RCC 7860 (cell line): ENCODE data around the gene VMP1.
"Not testable (repeated sequence)": the region's sequence is repeated elsewhere in the genome, so short reads cannot be mapped to it uniquely, and the experiment has no call there.

Source experiments
- DNase-seq: peaks from one replicate; pipeline ENCODE4 v3.0.0-alpha.2; 2015; ENCODE audit warnings: low spot score
- FAIRE-seq: peaks from 2 replicates; lab custom pipeline; 2012; peaks lifted over from hg19 to GRCh38; lab: Jason Lieb, UNC

The VMP1 gene

DNA sequence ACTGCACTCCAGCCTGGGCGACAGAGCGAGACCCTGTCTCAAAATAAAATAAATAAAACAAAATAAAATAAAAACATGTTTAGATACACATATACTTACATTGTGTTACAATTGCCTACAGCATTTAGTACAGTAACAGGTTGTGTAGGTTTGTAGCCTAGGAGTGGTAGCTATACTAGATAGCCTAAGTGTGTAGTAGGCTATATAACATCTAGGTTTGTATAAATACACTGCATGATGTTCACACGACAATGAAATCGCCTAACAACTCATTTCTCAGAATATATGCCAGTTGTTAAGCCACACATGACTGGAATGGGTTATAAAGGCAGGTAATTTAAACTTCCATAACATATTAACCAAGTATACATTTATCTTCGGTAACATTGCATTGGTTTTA, 94.7 kb downstream of the VMP1 start:
- FAIRE-seq (no peak), DNase-seq (no peak)

DNA sequence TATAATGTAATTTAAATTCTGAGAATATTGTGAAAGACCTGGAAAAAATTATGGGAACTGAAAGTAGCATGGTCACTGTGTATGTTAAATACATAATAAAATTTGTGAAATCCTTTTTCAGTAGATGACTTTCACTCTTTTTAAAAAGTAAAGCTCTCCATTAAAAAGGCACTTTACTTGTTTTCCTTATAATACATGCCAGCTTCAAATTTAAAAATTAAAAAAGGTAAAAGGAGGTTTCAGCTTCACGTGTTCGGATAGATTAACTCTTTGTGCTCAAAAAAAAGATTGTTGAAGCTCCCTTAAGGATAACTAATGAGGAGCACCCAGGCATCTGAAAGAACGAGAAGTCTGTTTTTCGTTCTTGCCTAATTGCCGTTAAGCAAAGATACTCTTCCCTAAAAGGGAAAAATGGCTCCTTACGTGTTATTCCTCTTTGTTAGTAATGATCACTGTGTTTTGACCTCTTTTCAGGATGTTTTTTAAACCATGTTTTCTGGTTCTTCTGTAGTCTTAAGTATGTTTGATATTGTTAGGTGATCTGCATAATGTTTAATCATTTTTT, 97.5 kb downstream of the VMP1 start:
- FAIRE-seq (no peak), DNase-seq (peak; percentile 38)

DNA sequence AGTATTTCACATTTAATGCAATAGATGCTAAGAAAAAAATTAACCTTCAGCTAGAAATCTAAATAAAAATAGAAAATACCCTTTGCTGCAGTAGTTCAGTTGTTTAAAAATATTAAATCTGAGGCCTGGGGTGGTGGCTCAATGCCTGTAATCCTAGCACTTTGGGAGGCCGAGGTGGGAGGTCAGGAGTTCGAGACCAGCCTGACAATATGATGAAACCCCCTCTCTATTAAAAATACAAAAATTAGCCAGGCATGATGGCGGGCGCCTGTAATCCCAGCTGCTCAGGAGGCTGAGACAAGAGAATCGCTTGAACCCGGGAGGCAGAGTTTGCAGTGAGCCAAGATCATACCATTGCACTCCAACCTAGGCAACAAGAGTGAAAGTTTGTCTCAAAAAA, 98.9 kb downstream of the VMP1 start:
- DNase-seq, FAIRE-seq: not testable (repeated sequence)

DNA sequence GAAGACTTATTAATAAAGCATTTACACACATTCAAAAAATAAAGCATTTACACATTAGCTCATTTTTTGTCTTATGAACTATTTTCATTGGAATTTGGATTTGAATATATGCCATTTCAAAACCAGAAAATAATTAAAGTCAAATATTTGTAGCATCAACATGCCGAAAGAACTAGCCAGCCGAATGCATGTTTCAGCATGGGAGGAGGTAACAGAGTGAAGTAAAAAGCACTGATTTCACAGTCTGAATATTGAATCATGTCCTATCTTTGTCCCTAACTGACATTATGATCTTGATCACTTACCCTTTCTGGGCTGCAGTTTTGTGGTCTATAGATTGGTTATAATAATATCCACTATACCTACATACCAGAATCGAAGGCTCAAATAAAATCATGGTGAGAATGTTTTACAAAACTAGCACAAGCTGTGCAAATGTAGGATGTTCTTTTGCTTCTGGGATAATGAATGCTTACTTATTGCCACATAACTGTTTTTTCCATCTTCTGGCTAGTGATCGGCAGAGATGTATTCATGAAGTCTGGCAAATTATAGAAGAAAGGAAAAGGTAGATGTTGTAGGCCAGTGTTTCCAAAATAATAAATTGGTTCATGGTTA, 100.5 kb downstream of the VMP1 start:
- no peak for FAIRE-seq
- no peak for DNase-seq

DNA sequence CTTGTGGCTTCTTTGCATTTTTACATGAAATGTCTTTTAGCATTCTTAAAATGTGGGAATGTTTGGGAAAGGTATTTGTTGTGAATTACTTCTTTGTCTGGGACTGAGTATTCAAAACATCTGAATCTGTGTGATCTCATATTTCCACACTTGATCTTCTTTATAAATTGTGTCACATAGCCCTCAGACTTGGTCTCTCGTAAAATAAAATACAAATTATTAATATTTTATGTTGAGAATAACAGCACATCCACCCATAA, 103.4 kb downstream of the VMP1 start:
- no peak for FAIRE-seq
- no peak for DNase-seq

DNA sequence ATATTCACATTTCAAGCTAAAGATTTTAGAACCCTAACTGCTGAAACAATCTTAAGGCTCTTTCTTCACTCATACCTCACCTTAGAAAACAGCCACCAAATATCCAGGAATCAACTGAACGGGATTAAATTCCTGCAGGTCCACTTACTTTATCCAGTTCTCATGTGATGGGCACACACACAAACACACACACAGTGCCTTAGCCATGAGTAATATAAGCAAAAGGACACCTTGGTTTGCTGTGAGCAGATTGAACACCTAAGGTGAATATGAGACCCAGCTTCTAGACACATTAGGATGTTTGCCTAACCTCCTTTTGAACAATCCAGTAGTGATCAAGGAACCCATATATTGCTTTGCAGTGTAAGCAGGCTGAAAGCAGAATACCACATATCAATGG, 103.8 kb downstream of the VMP1 start:
- DNase-seq (no peak), FAIRE-seq (no peak)

DNA sequence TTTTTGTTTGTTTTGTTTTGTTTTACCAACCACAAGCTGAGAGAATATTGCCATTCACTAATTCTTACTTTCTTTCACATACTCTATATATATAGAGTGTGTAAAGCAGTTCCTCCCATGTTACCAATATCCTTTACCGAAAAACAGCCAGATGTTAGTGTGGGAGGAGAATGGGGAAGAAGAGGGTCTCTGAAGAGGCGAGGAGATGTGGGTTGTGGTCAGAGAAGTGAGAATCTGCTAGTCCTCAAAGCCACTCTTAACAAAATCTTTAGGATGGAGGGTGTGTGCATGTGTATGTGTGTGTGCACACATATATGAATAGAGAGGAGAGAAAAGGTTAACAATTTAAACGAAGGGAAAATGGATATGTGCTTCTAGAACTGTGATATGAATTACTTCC, 104.7 kb downstream of the VMP1 start:
- DNase-seq (no peak), FAIRE-seq (no peak)

DNA sequence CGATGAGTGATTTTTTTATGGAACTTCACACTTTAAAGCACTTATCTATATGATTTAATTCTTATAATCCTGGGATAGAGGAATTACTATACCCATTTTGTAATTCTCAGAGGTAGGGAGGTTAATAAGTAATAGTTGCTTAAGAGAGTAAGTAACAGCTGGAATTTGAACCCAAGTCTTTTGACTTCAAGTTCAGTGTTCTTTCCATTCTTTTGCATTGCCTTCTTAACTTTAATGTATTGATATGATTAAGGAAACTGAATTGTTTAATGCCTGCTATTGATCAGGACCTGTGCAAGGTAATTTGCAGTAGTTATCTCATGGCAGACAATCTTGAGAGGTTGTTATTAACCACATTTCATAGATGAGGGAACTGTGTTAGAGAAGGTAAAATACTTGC, 106.8 kb downstream of the VMP1 start:
- FAIRE-seq: no peak
- no peak for DNase-seq

DNA sequence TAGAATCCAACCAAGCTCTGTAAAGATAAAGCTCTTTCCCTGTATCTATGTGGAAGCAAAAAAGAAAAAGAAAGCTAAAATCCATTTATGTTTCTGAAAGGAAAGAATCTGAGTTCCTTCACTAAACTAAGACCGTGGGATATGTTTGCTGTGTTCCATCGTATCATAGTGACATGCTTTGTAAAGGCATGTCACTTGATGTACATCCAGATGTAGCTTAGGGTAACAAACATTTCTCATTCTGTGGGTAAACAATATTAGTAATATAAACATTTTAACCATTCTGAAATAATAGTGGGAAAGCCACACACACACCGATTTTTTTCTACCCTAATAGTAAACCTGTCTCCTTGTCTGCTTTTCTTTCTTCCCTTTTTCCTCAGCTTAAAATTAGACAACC, 107.2 kb downstream of the VMP1 start:
- no peak for DNase-seq
- no peak for FAIRE-seq

DNA sequence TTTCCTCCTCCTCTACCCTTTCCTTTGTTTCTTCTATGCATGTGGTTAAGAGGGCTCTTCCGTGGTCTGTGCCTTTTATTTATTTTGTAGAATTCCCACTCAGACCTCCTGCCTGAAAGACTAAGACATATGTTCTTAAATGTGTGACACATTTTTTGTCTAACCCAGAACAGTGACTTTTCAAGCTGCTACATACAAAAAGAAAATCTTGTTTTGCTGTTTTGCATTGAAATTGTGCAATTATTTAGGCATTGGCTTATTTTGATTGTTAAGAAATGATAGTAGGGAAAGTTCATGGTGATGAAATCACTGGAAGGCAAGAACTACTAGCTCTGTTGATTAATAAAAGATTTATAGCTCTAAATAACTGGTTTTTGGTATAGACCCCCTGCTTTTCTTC, 108.5 kb downstream of the VMP1 start:
- no peak for FAIRE-seq

DNA sequence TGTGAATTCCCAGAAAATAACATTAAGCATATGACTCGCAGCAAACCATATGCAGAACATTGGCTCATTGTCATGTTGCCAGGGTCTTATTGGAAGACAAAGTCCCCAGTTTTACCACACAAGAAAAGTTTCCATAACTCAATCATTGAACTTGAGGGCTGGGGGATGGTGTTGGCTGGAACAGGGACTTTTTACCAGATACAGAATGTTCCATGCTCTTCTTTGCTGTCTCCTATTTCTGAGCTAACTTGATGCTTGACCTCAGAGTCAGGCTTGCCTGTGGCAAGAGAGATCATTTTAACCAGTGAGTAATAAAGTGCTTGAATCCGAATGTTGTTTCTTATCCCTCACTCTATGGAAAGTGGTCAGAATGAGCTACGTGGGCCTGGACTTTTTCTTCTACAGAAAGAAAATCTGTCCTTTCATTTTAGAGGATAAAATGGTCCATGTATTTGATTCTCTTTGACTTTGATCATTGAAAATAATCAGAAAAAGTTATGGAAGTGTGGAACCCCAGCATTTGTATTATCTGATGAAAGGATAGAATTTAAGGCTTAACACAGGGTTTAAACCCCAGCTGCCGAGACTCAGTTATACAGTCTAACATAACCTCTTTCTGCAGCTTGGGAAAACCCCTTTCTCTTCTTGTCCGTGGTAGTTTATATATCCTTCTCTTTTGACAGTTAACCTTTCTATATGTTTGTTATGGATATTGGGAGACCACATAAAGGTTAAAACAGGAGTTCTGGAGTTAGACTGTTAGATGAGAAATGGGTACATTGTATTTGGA, 118.3 kb downstream of the VMP1 start:
- DNase-seq: peak; percentile 74
- peak; percentile 89 for FAIRE-seq

More for the DNA sequence above, 108.5 kb downstream of the VMP1 start:
- no peak for DNase-seq

DNA sequence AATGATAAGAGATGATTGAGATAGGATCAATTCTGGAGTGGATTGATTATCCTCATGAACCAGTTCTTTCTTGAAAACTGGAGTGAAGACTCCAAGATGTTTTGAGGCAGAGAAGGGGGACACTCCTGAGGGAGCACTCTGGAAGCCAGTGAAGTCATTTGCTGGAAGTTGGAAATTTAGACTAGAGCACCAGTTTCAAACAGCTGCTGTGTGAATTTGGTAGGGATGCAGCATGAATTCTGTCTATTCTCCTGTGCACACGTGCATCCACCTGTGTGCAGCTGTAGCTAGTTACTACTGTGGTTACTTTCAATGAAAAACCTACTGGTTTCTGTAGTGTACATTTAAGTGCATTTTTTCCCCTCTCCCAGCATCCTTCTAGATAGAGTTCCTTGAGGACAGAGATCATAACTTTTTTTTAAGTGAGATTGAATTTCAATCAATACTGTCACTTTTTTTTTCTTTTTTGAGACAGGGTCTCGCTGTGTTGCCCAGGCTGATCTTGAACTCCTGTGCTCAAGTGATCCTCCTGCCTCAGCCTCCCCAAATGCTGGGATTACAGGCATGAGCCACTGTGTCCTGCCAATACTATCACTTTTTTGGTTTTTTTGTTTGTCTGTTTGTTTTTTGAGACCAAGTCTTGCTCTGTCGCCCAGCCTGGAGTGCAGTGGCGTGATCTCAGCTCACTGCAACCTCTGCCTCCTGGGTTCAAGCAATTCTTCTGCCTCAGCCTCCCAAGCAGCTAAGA, 119.4 kb downstream of the VMP1 start:
- FAIRE-seq: no peak

DNA sequence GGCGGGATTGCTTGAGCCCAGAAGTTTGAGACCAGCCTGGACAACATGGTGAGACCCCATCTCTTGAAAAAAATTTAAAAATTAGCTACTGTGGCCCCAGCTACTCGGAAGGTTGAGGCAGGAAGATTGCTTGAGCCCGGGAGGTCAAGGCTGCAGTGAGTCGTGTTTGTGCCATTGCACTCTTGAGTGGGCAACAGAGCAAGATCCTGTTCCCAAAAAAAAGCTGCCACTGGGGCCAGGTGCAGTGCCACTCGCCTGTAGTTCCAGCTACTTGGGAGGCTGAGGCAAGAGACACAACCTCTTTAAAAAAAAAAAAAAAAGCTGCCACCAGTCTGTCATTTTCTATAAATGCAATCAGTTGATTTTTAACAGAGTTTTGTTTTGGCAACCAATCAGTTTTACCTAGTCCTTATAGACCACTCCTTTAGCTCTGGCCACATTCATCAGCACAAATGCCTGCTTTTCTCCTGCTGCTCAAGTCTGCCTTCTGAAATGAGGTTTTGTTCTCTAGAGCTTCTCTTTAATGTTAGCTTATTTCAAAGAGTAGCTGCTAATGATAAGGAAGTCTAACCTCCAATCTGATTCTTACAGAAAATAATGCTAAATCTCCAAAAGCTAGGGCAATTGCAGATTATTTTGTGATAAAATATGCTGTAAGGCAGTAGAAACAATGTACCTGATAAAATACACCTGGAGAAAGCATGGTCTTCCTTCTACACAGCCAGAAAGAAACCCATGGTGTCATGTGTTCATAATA, 120.4 kb downstream of the VMP1 start:
- FAIRE-seq (peak; percentile 94), DNase-seq (peak; percentile 93)

More for the DNA sequence above, 119.4 kb downstream of the VMP1 start:
- no peak for DNase-seq

DNA sequence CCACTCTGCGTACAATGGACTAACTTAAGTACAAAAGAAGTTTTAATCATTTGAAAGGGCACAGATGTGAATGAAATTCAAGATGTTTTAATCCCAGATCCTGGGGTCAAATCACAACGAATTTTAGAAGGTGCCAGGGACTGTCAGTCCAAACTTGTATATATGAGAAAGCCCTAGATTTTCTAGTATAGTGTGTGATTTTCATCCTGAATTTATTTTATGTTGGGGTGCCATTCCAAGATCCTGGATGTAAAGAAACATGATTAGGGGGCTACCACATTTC, 121.0 kb downstream of the VMP1 start:
- no peak for FAIRE-seq

DNA sequence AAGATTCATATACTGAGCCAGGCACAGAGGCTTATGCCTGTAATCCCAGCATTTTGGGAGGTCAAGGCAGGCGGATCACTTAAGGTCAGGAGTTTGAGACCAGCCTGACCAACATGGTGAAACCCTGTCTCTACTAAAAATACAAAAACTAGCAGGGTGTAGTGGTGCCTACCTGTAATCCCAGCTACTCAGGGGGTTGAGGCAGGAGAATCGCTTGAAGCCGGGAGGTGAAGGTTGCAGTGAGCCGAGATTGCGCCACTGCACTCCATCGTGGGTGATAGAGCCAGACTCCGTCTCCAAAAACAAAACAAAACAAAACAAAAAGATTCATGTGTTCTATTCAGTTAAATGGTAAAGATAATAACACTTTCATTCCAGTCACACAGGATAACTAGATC, 121.4 kb downstream of the VMP1 start:
- DNase-seq, FAIRE-seq: not testable (repeated sequence)

More for the DNA sequence above, 121.0 kb downstream of the VMP1 start:
- no peak for DNase-seq

DNA sequence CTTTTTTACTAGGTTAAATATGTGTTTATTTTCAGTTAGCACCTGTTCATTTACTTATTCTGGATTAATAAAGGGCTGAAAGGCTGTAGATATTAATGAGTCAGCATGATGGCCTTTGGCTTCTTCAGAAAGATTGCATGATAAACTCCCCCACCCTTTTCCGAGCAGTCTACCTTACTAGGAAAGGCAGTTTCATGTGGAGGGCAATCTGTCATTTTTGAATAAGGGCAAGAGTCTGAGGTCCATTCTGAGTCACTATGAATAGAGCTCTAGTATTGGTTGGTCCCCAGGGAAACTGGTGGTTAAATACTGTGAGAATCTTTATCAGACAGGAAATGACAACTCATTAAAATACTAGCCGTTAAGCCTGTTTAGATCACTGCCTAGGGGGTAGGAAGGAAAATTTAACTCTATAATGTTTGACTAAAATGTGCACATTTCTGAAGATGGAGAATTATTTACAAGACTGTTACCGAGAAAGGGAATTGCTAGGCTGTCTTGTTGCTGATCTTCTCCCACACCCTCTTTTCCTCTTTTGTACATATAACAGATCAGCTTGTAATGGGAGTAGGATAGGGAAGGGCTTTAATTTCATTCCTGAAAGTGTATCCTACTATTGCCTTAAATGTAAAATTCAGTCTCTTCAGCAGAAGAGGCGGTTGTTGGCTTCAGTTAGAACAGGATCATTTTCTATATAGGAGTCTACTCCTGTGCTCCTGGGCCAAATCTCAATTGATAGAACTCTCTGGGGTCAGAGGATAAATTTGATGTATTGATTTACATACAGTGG, 122.0 kb downstream of the VMP1 start:
- peak; percentile 100 for DNase-seq

DNA sequence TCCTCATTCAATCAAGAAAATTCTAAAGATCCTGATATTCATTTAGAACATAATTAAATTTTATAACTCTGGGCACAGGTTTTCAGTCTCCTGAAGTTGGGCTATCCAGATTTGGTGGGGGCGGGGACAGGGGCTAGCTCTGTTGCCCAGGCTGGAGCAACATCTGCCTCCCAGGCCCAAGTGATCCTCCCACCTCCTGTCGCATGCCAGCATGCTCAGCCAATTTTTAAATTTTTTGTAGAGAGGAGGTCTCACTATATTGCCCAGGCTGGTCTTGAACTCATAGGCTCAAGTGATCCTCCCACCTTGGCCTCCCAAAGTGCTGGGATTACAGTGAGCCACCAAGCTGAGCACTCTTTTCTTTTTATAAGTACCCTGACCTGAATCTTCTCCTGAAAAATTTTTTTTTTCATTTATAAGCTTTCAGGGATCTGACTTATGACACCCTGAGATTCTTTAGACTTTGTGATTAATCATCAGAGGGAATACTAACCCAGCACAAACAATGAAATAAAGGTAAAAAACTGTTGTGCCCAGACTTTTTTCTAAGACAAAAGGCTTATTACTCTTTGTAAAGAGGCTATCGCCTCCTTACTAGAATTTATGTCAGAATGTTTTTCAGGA, 122.7 kb downstream of the VMP1 start:
- DNase-seq (peak; percentile 67), FAIRE-seq (no peak)

More for the DNA sequence above, 122.0 kb downstream of the VMP1 start:
- peak; percentile 99 for FAIRE-seq

DNA sequence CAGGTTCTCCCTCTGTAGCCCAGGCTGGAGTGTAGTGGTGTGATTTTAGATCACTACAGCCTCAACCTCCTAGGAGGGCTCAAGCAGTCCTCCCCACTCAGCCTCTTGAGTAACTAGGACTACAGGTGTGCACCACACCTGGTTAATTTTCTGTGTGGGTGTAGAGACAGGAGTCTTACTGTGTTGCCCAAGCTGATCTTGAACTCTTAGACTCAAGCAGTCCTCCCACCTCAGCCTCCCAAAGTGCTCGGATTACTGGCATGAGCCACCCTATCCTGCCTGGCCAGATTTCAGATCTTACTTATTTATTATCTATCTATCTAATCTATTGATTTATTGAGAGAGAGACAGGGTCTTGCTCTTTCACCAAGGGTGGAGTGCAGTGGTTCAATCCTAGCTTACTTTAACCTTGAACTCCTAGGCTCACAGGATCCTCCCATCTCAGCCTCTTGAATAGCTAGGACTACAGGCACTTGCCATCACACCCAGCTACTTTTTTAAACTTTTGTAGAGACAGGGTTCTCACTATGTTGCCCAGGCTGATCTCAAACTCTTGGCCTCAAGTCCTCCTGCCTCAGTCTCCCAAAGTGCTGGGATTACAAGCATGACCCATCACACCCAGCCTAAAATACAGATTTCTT, 123.5 kb downstream of the VMP1 start:
- no peak for FAIRE-seq
- DNase-seq: no peak

DNA sequence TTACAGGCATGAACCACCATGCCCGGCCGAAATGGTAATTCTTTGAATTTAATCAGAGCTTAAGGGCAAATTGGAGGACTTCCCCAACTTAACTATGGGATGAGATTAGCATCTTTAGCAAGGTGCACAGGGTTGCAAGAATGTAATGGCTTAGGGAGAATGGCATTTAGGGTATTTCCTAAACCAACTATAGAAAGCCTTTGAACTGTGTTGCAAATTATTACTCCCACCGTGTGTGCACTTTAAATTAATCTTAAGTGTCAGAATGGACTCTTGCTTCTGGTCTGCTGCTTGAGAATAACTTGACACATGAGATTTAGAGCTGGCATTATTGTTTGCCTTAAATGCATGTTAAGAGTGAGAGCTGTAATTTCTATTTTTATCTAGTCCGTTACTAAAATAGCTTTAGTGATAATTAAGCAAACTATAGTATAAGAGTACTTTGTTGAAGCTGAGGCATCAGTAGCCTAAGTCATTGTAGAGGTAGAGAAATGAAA, 125.5 kb downstream of the VMP1 start:
- FAIRE-seq (no peak), DNase-seq (peak; percentile 58)
